Measurements from ENCODE around the gene UNC5A. TPM values are rescaled to one million over a fixed set of nuclear protein-coding genes. Genes with fewer than 3 reads are reported as not detected.

Gene UNC5A
- total and polyA plus RNA-seq, 9 of the 15 experiments (the other 6 are each of a cell fraction or from before 2014, with no cell fraction given), result not detected

GRCh38 chr5:176822041-176822792, 11.9 kb downstream of the UNC5A start:
- FAIRE-seq, result no peak
- H3K27ac ChIP-seq (ENCODE audit: extremely low read depth, low read depth, low read length), result no peak overlapping the region
- peaks cover 8% of the 10 kb centered on the region; the same call in 1 of the 2 replicates for H4K20me1 ChIP-seq (replicated peaks; ENCODE audit: control insufficient read depth, insufficient read depth, low read length)
- no peaks in the 10 kb centered on the region for H3K9me1 ChIP-seq (ENCODE audit: control insufficient read depth, insufficient read depth, low read length)
- WGBS (ENCODE audit: insufficient coverage, low coverage, missing lambda C conversion rate), result 1% methylated on average over 11 of the region's 13 CpGs
- H3K36me3 ChIP-seq (ENCODE audit: control insufficient read depth, insufficient read depth, low read length), result no peaks in the 10 kb centered on the region
- no peaks in the 10 kb centered on the region for H3K9me3 ChIP-seq (replicated peaks; ENCODE audit: control insufficient read depth, insufficient read depth, low read depth, low read length)
- H3K4me2 ChIP-seq (ENCODE audit: insufficient read depth, low read length), result no peak overlapping the region
- H2AFZ ChIP-seq (ENCODE audit: low read depth, low read length), result no peak overlapping the region
- CTCF ChIA-PET (ENCODE audit: low intra/inter-chr PET ratio), result interaction anchor here (0.6 kb wide), 1 partner anchor 248 kb away, joined by 3 read pairs; no protein-coding TSS in a partner anchor
- POLR2A ChIA-PET, result interaction anchor here (0.5 kb wide), 1 partner anchor 22 kb away, joined by 3 read pairs; no protein-coding TSS in a partner anchor
- peaks cover 0 to 25% of the 10 kb centered on the region in 2 experiments; a peak in 2 of 5 replicates for H3K4me1 ChIP-seq (replicated peaks in 1 of 2; ENCODE audit: control insufficient read depth in 2 of 2, insufficient read depth in 2 of 2, low read length in 2 of 2)
- H3K4me3 ChIP-seq, result no peak overlapping the region
- intact Hi-C loops (cut with micrococcal nuclease) (no loop called here), in situ Hi-C loops (cut with MboI) (no loop called here)
- no peak for DNase-seq (ENCODE audit: extremely low read depth in 1 of 4, low spot score in 3 of 4)
- no peak overlapping the region for H3K9ac ChIP-seq (ENCODE audit: insufficient read depth in 1 of 2, low read depth in 2 of 2, low read length in 2 of 2)
- peaks cover 38 to 80% of the 10 kb centered on the region in 2 experiments for H3K27me3 ChIP-seq (ENCODE audit: control insufficient read depth in 2 of 2, insufficient read depth in 2 of 2, low read length in 2 of 2)
- no peaks in the 10 kb centered on the region for H3K79me2 ChIP-seq (ENCODE audit: control insufficient read depth, insufficient read depth, low read length)
- TF ChIP-seq ZNF445 (CRISPR knock-in tag; IDR thresholded peaks at IDR 0.05; ENCODE audit: low read depth) (no peak), NFIC (IDR thresholded peaks at IDR 0.05) (peak; percentile 31; the same call in 1 of the 2 replicates), RB1 (IDR thresholded peaks at IDR 0.05; ENCODE audit: low read depth) (no peak)
- no peak for ATAC-seq
- BruUV-seq (replicated peaks), result no TSS peak
